BLaER1 (cell line): ENCODE data around the gene RACK1.
"Not testable (repeated sequence)": the region's sequence is repeated elsewhere in the genome, so short reads cannot be mapped to it uniquely, and the experiment has no call there.

ENCODE experiments used
- H3K27ac ChIP-seq: shearing (Covaris generic); formaldehyde crosslinking; 2 replicates; pipeline ENCODE4 v1.8.1; 2022
- H3K27me3 ChIP-seq: shearing (Covaris generic); formaldehyde crosslinking; 2 replicates; pipeline ENCODE4 v1.8.1; 2022
- H3K36me3 ChIP-seq: shearing (Covaris generic); formaldehyde crosslinking; 2 replicates; pipeline ENCODE4 v1.8.1; 2022
- H3K4me1 ChIP-seq: shearing (Covaris generic); formaldehyde crosslinking; 2 replicates; pipeline ENCODE4 v1.8.1; 2022
- H3K4me2 ChIP-seq: shearing (Covaris generic); formaldehyde crosslinking; 2 replicates; pipeline ENCODE4 v1.8.1; 2022
- H3K4me3 ChIP-seq: shearing (Covaris generic); formaldehyde crosslinking; 2 replicates; pipeline ENCODE4 v1.8.1; 2022
- H3K9ac ChIP-seq: shearing (Covaris generic); formaldehyde crosslinking; 2 replicates; pipeline ENCODE4 v1.8.1; 2022
- H3K9me3 ChIP-seq: shearing (Covaris generic); formaldehyde crosslinking; 2 replicates; pipeline ENCODE4 v1.8.1; 2022
- H4K20me1 ChIP-seq: shearing (Covaris generic); formaldehyde crosslinking; 2 replicates; pipeline ENCODE4 v1.8.1; 2022
- Cebpa-rat ChIP-seq: shearing (Covaris generic); IDR thresholded peaks from 2 replicates; pipeline ENCODE4 v1.8.1; 2022

The RACK1 gene

GRCh38 chr5:181243564-181244343 is at the start of gene RACK1:
Gene RACK1 (minus strand): TSS chr5:181243906. CDS start chr5:181243800, 106 bp downstream.
- Histone ChIP-seq H3K27me3 (no peaks in the 10 kb centered on the region; the same call in 1 of the 2 replicates), H3K4me3 (peak within 1 kb of the TSS; percentile 97), H3K9me3 (no peaks in the 10 kb centered on the region), H3K36me3 (peaks cover 45% of the 10 kb centered on the region), H3K9ac (peak within 1 kb of the TSS; percentile 100), H3K27ac (peak within 1 kb of the TSS; percentile 97), H4K20me1 (peaks cover 67% of the 10 kb centered on the region), H3K4me1 (peaks cover 70% of the 10 kb centered on the region), H3K4me2 (peak within 1 kb of the TSS; percentile 99)
- no peak for TF ChIP-seq Cebpa-rat

- H3K4me3 ChIP-seq, H3K27me3 ChIP-seq, H3K9me3 ChIP-seq, H3K4me1 ChIP-seq, H3K4me2 ChIP-seq, H3K36me3 ChIP-seq, H3K27ac ChIP-seq, H4K20me1 ChIP-seq, H3K9ac ChIP-seq: not testable (repeated sequence)
These were observed 43.6 kb upstream of the RACK1 start for GRCh38 chr5:181287331-181287730.

GRCh38 chr5:181285962-181286705 is 42.4 kb upstream of the RACK1 start:
- not testable (repeated sequence) for H4K20me1 ChIP-seq, H3K4me1 ChIP-seq, H3K9ac ChIP-seq, H3K27me3 ChIP-seq, H3K9me3 ChIP-seq, H3K4me2 ChIP-seq, H3K27ac ChIP-seq, H3K4me3 ChIP-seq, H3K36me3 ChIP-seq

GRCh38 chr5:181283841-181284755 is 40.4 kb upstream of the RACK1 start:
- H3K9ac ChIP-seq, H3K27me3 ChIP-seq, H3K36me3 ChIP-seq, H3K4me2 ChIP-seq, H3K4me3 ChIP-seq, H3K9me3 ChIP-seq, H3K27ac ChIP-seq, H4K20me1 ChIP-seq, H3K4me1 ChIP-seq: not testable (repeated sequence)

- TF ChIP-seq Cebpa-rat, result no peak
- H3K4me3 ChIP-seq, result no peak overlapping the region
- no peaks in the 10 kb centered on the region for H3K27me3 ChIP-seq
- no peak overlapping the region for H3K27ac ChIP-seq
- peaks cover 8% of the 10 kb centered on the region; the same call in 1 of the 2 replicates for H3K4me1 ChIP-seq
- H3K9me3 ChIP-seq, result no peaks in the 10 kb centered on the region
- H3K9ac ChIP-seq, result no peak overlapping the region
- H3K36me3 ChIP-seq, result no peaks in the 10 kb centered on the region
- H4K20me1 ChIP-seq, result no peaks in the 10 kb centered on the region
- H3K4me2 ChIP-seq, result no peak overlapping the region
These were observed 39.6 kb upstream of the RACK1 start for GRCh38 chr5:181283347-181283746.

- no peaks in the 10 kb centered on the region for H4K20me1 ChIP-seq
- H3K27ac ChIP-seq, result no peak overlapping the region
- H3K4me3 ChIP-seq, result no peak overlapping the region
- no peak overlapping the region for H3K4me2 ChIP-seq
- H3K9ac ChIP-seq, result no peak overlapping the region
- H3K4me1 ChIP-seq, result peaks cover 8% of the 10 kb centered on the region; the same call in 1 of the 2 replicates
- TF ChIP-seq Cebpa-rat, result no peak
- H3K27me3 ChIP-seq, result no peaks in the 10 kb centered on the region
- no peaks in the 10 kb centered on the region for H3K36me3 ChIP-seq
- no peaks in the 10 kb centered on the region for H3K9me3 ChIP-seq
These were observed 39.2 kb upstream of the RACK1 start for GRCh38 chr5:181282874-181283273.

GRCh38 chr5:181282415-181282814 is 38.7 kb upstream of the RACK1 start:
- not testable (repeated sequence) for H3K9me3 ChIP-seq, H3K4me3 ChIP-seq, H4K20me1 ChIP-seq, H3K4me2 ChIP-seq, H3K27me3 ChIP-seq, H3K27ac ChIP-seq, H3K36me3 ChIP-seq, H3K9ac ChIP-seq, H3K4me1 ChIP-seq

- H3K36me3 ChIP-seq, result no peaks in the 10 kb centered on the region
- H3K4me3 ChIP-seq, result no peak overlapping the region
- H3K27ac ChIP-seq, result no peak overlapping the region
- no peaks in the 10 kb centered on the region for H4K20me1 ChIP-seq
- no peak overlapping the region for H3K9ac ChIP-seq
- H3K9me3 ChIP-seq, result no peaks in the 10 kb centered on the region
- peaks cover 2% of the 10 kb centered on the region; the same call in 1 of the 2 replicates for H3K4me1 ChIP-seq
- no peak overlapping the region for H3K4me2 ChIP-seq
- no peaks in the 10 kb centered on the region for H3K27me3 ChIP-seq
- no peak for TF ChIP-seq Cebpa-rat
These were observed 38.2 kb upstream of the RACK1 start for GRCh38 chr5:181281984-181282316.

GRCh38 chr5:181281077-181281983 is 37.6 kb upstream of the RACK1 start:
- Histone ChIP-seq H3K9ac (no peak overlapping the region), H3K4me3 (no peak overlapping the region), H4K20me1 (no peaks in the 10 kb centered on the region), H3K27ac (no peak overlapping the region), H3K4me2 (no peak overlapping the region), H3K9me3 (no peaks in the 10 kb centered on the region), H3K36me3 (no peaks in the 10 kb centered on the region), H3K4me1 (no peaks in the 10 kb centered on the region), H3K27me3 (no peaks in the 10 kb centered on the region)
- TF ChIP-seq Cebpa-rat, result no peak
